H9 (cell line): ENCODE data around the gene HM13. TPM values are rescaled to one million over a fixed set of nuclear protein-coding genes. Genes with fewer than 3 reads are reported as not detected.

Experiments
- DNase-seq: peaks from one replicate; pipeline ENCODE4 v3.0.0-alpha.2; 2017
- H2AFZ ChIP-seq: one replicate; pipeline ENCODE4 v1.6.1; 2013; ENCODE audit warnings: mild to moderate bottlenecking, low read length, control low read depth, moderate library complexity
- H2AK5ac ChIP-seq: 2 replicates; pipeline ENCODE4 v1.6.1; 2013; ENCODE audit warnings: low read length, control low read depth, mixed read lengths; ENCODE audit not compliant: insufficient read length
- H2BK120ac ChIP-seq: one replicate; pipeline ENCODE4 v1.6.1; 2013; ENCODE audit warnings: low read depth, mild to moderate bottlenecking, low read length, control low read depth, inconsistent platforms; ENCODE audit not compliant: poor library complexity, severe bottlenecking
- H2BK12ac ChIP-seq: 2 replicates; pipeline ENCODE4 v1.6.1; 2013; ENCODE audit warnings: low read length, control low read depth, mixed read lengths, low read depth; ENCODE audit not compliant: insufficient read length
- H2BK15ac ChIP-seq: 2 replicates; pipeline ENCODE4 v1.6.1; 2013; ENCODE audit warnings: low read depth, low read length, control low read depth
- H2BK20ac ChIP-seq: one replicate; pipeline ENCODE4 v1.6.1; 2013; ENCODE audit warnings: low read depth, mild to moderate bottlenecking, low read length, control low read depth, inconsistent platforms; ENCODE audit not compliant: poor library complexity, severe bottlenecking
- H2BK5ac ChIP-seq: 2 replicates; pipeline ENCODE4 v1.6.1; 2013; ENCODE audit warnings: low read length, control low read depth, mixed read lengths; ENCODE audit not compliant: insufficient read length
- H3K14ac ChIP-seq: 2 replicates; pipeline ENCODE4 v1.6.1; 2013; ENCODE audit warnings: low read length, control low read depth; ENCODE audit not compliant: insufficient read depth
- H3K18ac ChIP-seq: 2 replicates; pipeline ENCODE4 v1.6.1; 2013; ENCODE audit warnings: low read depth, mild to moderate bottlenecking, mixed read lengths, low read length, control low read depth; ENCODE audit not compliant: insufficient read length
- H3K23ac ChIP-seq: 2 replicates; pipeline ENCODE4 v1.6.1; 2013; ENCODE audit warnings: low read length, control low read depth, mixed read lengths, low read depth; ENCODE audit not compliant: insufficient read length
- H3K23me2 ChIP-seq: 2 replicates; pipeline ENCODE4 v1.6.1; 2013; ENCODE audit warnings: low read depth, mild to moderate bottlenecking, mixed read lengths, low read length, control low read depth; ENCODE audit not compliant: insufficient read length, poor library complexity, severe bottlenecking
- H3K27ac ChIP-seq: 2 replicates; pipeline ENCODE4 v1.5.1; 2013; ENCODE audit warnings: low read length, control low read depth, mixed read lengths, low read depth; ENCODE audit not compliant: insufficient read length
- H3K27me3 ChIP-seq: 2 replicates; pipeline ENCODE4 v1.6.1; 2013; ENCODE audit warnings: low read length, control low read depth, inconsistent platforms; ENCODE audit not compliant: insufficient read depth
- H3K4ac ChIP-seq: 2 replicates; pipeline ENCODE4 v1.6.1; 2013; ENCODE audit warnings: low read depth, mild to moderate bottlenecking, control low read depth, inconsistent platforms, low read length, moderate library complexity
- H3K4me1 ChIP-seq: 2 replicates; pipeline ENCODE4 v1.6.1; 2013; ENCODE audit warnings: low read length, control low read depth, inconsistent platforms; ENCODE audit not compliant: insufficient read depth
- H3K4me2 ChIP-seq: 2 replicates; pipeline ENCODE4 v1.6.1; 2013; ENCODE audit warnings: low read length, control low read depth, mixed read lengths; ENCODE audit not compliant: insufficient read length, insufficient read depth
- H3K56ac ChIP-seq: 2 replicates; pipeline ENCODE4 v1.6.1; 2013; ENCODE audit warnings: low read depth, mild to moderate bottlenecking, mixed read lengths, low read length, control low read depth; ENCODE audit not compliant: insufficient read length
- H3K79me1 ChIP-seq: 2 replicates; pipeline ENCODE4 v1.6.1; 2013; ENCODE audit warnings: low read depth, mild to moderate bottlenecking, moderate library complexity, low read length, control low read depth, inconsistent platforms; ENCODE audit not compliant: insufficient read depth, poor library complexity, severe bottlenecking
- H3K79me2 ChIP-seq: 2 replicates; pipeline ENCODE4 v1.6.1; 2013; ENCODE audit warnings: low read length, control low read depth, inconsistent platforms; ENCODE audit not compliant: insufficient read depth
- H3K9ac ChIP-seq: 2 replicates; pipeline ENCODE4 v1.6.1; 2013; ENCODE audit warnings: low read length, control low read depth, mixed read lengths; ENCODE audit not compliant: insufficient read length; ENCODE audit errors: extremely low read depth
- H3K9me3 ChIP-seq: one replicate; pipeline ENCODE4 v1.6.1; 2013; ENCODE audit warnings: low read depth, low read length, inconsistent platforms; ENCODE audit not compliant: control insufficient read depth
- H3T11ph ChIP-seq: one replicate; pipeline ENCODE4 v1.6.1; 2013; ENCODE audit warnings: mild to moderate bottlenecking, low read length, control low read depth, inconsistent platforms
- H4K20me1 ChIP-seq: one replicate; pipeline ENCODE4 v1.6.1; 2013; ENCODE audit not compliant: control insufficient read depth, insufficient read length, insufficient read depth
- H4K5ac ChIP-seq: 2 replicates; pipeline ENCODE4 v1.6.1; 2013; ENCODE audit warnings: low read depth, mild to moderate bottlenecking, mixed read lengths, low read length, control low read depth; ENCODE audit not compliant: insufficient read length
- H4K8ac ChIP-seq: replicated peaks from 2 replicates; pipeline ENCODE4 v1.6.1; 2013; ENCODE audit warnings: low read length, control low read depth, mixed read lengths, low read depth; ENCODE audit not compliant: insufficient read length
- H4K91ac ChIP-seq: 2 replicates; pipeline ENCODE4 v1.6.1; 2013; ENCODE audit warnings: low read depth, mild to moderate bottlenecking, moderate library complexity, mixed read lengths, low read length, control low read depth; ENCODE audit not compliant: insufficient read length
- H3K27ac Mint-ChIP-seq, 3 experiments: 2 replicates in 2 of 3; 3 replicates in 1 of 3; pipeline ENCODE4 v1.8.0; 2020 to 2021; ENCODE audit warnings: mixed read lengths in 3 of 3, mild to moderate bottlenecking in 1 of 3, moderate library complexity in 1 of 3
- H3K27me3 Mint-ChIP-seq: 2 replicates; pipeline ENCODE4 v1.8.0; 2021; ENCODE audit warnings: low read depth, mild to moderate bottlenecking, moderate library complexity, mixed read lengths
- H3K36me3 Mint-ChIP-seq, 3 experiments: 2 replicates in 2 of 3; 3 replicates in 1 of 3; pipeline ENCODE4 v1.8.0; 2020 to 2021; ENCODE audit warnings: low read depth in 3 of 3, mixed read lengths in 3 of 3; ENCODE audit not compliant: insufficient read depth in 1 of 3
- H3K4me1 Mint-ChIP-seq, 2 experiments: 2 replicates each; pipeline ENCODE4 v1.8.0; 2020; ENCODE audit warnings: mixed read lengths in 2 of 2
- H3K4me3 Mint-ChIP-seq, 2 experiments: 2 replicates in 1 of 2; 3 replicates in 1 of 2; pipeline ENCODE4 v1.8.0; 2020 to 2021; ENCODE audit warnings: mild to moderate bottlenecking in 2 of 2, mixed read lengths in 2 of 2, moderate library complexity in 1 of 2
- H3K9me3 Mint-ChIP-seq, 2 experiments: 2 replicates in 1 of 2; 3 replicates in 1 of 2; pipeline ENCODE4 v1.8.0; 2020; ENCODE audit warnings: mild to moderate bottlenecking in 2 of 2, mixed read lengths in 2 of 2, moderate library complexity in 1 of 2
- CTCF ChIP-seq: fragments of 200-600 bp; sonication (generic); conservative IDR thresholded peaks from 3 replicates; pipeline ENCODE4 v1.8.0; 2021; ENCODE audit warnings: antibody characterized with exemption, mild to moderate bottlenecking
- WGBS: extraction: QIAGEN DNeasy Blood & Tissue Kit; methylation state at CpG from one replicate; pipeline ENCODE4 v1.1.7; 2013; ENCODE audit warnings: missing lambda C conversion rate, low lambda C conversion rate, mixed read lengths; ENCODE audit not compliant: insufficient read length; ENCODE audit errors: extremely low coverage; 5-methylcytosine and 5-hydroxymethylcytosine counted together
- total RNA-seq: library from RNA; stranded (reverse); gene quantifications from 2 replicates; pipeline ENCODE4 v1.2.1, GENCODE V29; 2021

The HM13 gene
- total RNA-seq, 1 experiment from 2014 or later, result 169 TPM

- Histone ChIP-seq H3T11ph (no peak overlapping the region), H2AK5ac (no peak overlapping the region), H2AFZ (no peak overlapping the region), H3K4me2 (no peak overlapping the region), H3K4me1 (no peaks in the 10 kb centered on the region), H4K20me1 (no peaks in the 10 kb centered on the region), H2BK5ac (no peak overlapping the region), H3K23ac (no peak overlapping the region), H2BK15ac (no peak overlapping the region), H3K79me2 (no peaks in the 10 kb centered on the region), H4K8ac (no peak overlapping the region), H2BK20ac (no peak overlapping the region), H3K27me3 (no peaks in the 10 kb centered on the region), H3K56ac (no peak overlapping the region), H3K9me3 (peaks cover 39% of the 10 kb centered on the region), H3K79me1 (no peaks in the 10 kb centered on the region), H3K18ac (no peak overlapping the region), H3K23me2 (no peaks in the 10 kb centered on the region), H4K5ac (no peak overlapping the region), H3K4ac (no peak overlapping the region), H4K91ac (no peak overlapping the region), H2BK120ac (no peak overlapping the region), H3K27ac (no peak overlapping the region), H3K9ac (no peak overlapping the region), H3K14ac (no peak overlapping the region), H2BK12ac (no peak overlapping the region)
- no peak for TF ChIP-seq CTCF
- DNase-seq, result no peak
- Mint-ChIP-seq H3K4me1 (no peaks in the 10 kb centered on the region), H3K9me3 (peaks cover 63 to 87% of the 10 kb centered on the region in 2 experiments), H3K27ac (no peak overlapping the region; a peak in 1 of 7 replicates), H3K36me3 (peaks cover 0 to 26% (median 0%) of the 10 kb centered on the region in 3 experiments; a peak in 3 of 7 replicates), H3K4me3 (no peak overlapping the region), H3K27me3 (peaks cover 11% of the 10 kb centered on the region)
- WGBS, result no CpG with 5 or more reads among the region's 15 CpGs
Measured at GRCh38 chr20:31496761-31497295, 17.4 kb upstream of the HM13 start.
